Peyer's patch (tissue), 4 donors: ENCODE results near the gene FHL3. TPM values are rescaled to one million over a fixed set of nuclear protein-coding genes. Genes with fewer than 3 reads are reported as not detected.

Source experiments
- DNase-seq, 3 donors: peaks; one replicate each; pipeline ENCODE4 v3.0.0-alpha.2; 2017 to 2019
- H3K27ac ChIP-seq, 4 donors: fragments of 200-600 bp; sonication (generic); one replicate each; pipeline ENCODE4 v1.5.1; 2016 to 2019
- H3K27me3 ChIP-seq, 2 donors: fragments of 200-600 bp; sonication (generic); one replicate each; pipeline ENCODE4 v1.5.1; 2019
- H3K36me3 ChIP-seq, 3 donors: fragments of 200-600 bp; sonication (generic); one replicate each; pipeline ENCODE4 v1.5.1; 2016 to 2019
- H3K4me1 ChIP-seq, 4 donors: fragments of 200-600 bp; sonication (generic); one replicate each; pipeline ENCODE4 v1.5.1; 2016 to 2019
- H3K4me3 ChIP-seq, 4 donors: fragments of 200-600 bp; sonication (generic); 1 replicate in 3 of 4; 2 replicates in 1 of 4; pipeline ENCODE4 v1.5.1; 2016 to 2019; ENCODE audit warnings: mild to moderate bottlenecking in 1 of 4
- H3K9me3 ChIP-seq, 4 donors: fragments of 200-600 bp; sonication (generic); one replicate each; pipeline ENCODE4 v1.5.1; 2016 to 2019; ENCODE audit warnings: mild to moderate bottlenecking in 1 of 4
- POLR2A ChIP-seq, 2 donors: fragments of 450-650 bp; IDR thresholded peaks; one replicate each; pipeline ENCODE4 v1.5.1; 2017; ENCODE audit warnings: antibody characterized with exemption in 2 of 2, mild to moderate bottlenecking in 2 of 2, moderate library complexity in 2 of 2
- total RNA-seq, 4 donors: library from RNA; depleted of rRNA; stranded (reverse); fragments of >200 nt; gene quantifications; one replicate each; pipeline ENCODE4 v1.1.0, GENCODE V29; 2016
- TF ChIP-seq, protein P1 (sequence below), 6 experiments: fragments of 450-650 bp in 4 of 6; fragments of 200-600 bp in 2 of 6; sonication (generic) in 1 of 6; IDR thresholded peaks; one replicate each; pipeline ENCODE4 v1.5.1; 2017 to 2019; ENCODE audit warnings: antibody characterized with exemption in 6 of 6, mild to moderate bottlenecking in 3 of 6, moderate library complexity in 1 of 6

FHL3 gene
- total RNA-seq, 4 donors from 2014 or later = 3.3 to 13.2 (median 4.9) TPM

DNA sequence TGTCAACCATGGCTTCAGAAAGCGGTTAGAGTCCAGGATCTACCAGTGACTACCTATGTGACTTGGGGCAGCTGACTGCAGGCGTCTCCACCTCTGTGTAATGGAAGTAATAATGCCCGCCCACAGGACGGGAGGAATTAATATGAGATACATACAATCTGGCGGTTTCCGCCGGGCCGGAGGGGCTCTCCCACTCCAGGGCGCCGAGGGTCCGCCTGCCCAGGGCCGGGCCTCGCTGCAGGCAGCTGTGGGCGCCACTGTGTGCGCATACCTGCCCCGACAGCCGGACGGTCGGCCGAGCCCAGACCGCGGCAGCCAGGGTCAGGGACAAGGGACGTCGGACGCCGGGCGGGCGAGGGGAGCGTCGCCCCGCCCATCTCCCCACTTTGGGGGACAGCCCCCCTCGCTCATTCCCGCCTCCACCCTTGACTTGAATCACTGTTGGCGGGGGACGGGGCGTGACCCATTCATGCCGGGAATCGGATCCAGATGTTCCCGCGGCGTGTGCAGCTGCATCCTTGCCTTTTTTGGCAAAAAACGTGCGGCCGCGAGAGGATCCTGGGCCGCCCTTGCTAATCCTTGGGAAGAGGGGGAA, 9.5 kb downstream of the FHL3 start:
- Histone ChIP-seq H3K36me3 (no peaks in the 10 kb centered on the region), H3K4me1 (peaks cover 0 to 51% (median 0%) of the 10 kb centered on the region in 4 donors), H3K27ac (peak overlapping the region; percentile 66 to 84 (median 76)), H3K4me3 (peak overlapping the region; percentile 47 to 59 (median 52)), H3K9me3 (no peaks in the 10 kb centered on the region), H3K27me3 (no peaks in the 10 kb centered on the region)
- TF ChIP-seq, protein P1, sequence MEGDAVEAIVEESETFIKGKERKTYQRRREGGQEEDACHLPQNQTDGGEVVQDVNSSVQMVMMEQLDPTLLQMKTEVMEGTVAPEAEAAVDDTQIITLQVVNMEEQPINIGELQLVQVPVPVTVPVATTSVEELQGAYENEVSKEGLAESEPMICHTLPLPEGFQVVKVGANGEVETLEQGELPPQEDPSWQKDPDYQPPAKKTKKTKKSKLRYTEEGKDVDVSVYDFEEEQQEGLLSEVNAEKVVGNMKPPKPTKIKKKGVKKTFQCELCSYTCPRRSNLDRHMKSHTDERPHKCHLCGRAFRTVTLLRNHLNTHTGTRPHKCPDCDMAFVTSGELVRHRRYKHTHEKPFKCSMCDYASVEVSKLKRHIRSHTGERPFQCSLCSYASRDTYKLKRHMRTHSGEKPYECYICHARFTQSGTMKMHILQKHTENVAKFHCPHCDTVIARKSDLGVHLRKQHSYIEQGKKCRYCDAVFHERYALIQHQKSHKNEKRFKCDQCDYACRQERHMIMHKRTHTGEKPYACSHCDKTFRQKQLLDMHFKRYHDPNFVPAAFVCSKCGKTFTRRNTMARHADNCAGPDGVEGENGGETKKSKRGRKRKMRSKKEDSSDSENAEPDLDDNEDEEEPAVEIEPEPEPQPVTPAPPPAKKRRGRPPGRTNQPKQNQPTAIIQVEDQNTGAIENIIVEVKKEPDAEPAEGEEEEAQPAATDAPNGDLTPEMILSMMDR (IDR thresholded peaks at IDR 0.05) = no peak
- no peak for TF ChIP-seq POLR2A (IDR thresholded peaks at IDR 0.05)
- DNase-seq = peak; percentile 40 to 75 (median 57)

DNA sequence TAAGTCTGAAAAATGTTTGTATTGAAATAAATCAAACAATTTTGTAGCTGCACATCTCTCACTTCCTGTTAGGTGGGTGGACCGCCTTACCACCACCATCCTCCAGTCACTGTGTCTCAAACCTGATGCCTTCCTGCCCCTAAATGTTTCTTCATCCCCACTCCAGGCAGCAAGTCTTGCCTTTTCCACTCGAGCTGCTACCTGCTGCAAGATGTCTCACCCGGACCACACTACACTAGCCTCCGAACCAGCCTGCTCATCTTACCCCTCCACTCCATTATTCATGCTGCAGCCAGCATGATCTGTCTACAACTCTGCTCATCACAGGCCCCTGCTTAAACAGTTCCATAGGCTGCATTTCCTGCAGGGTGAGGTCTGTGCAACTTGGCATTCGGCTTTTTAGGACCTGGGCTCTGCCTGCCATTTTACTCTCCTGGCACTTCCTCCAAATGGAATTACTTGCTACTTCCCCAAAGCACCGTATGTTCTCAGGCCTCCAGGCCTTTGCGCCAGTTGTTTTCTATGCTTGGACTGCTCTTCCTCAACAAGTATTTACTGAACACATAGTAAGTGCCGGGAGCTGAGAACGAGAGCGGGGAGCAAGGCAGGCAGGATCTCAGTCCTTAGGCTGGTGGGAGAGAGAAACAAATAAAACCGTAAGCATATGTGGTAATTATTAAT, 10.3 kb downstream of the FHL3 start:
- TF ChIP-seq POLR2A (IDR thresholded peaks at IDR 0.05) = no peak
- TF ChIP-seq, protein P1 (IDR thresholded peaks at IDR 0.05) = no peak
- peak overlapping the region in 3 of 4 donors; percentile 55 to 84 (median 78) for H3K27ac ChIP-seq
- no peak for DNase-seq
- H3K36me3 ChIP-seq = no peaks in the 10 kb centered on the region
- H3K27me3 ChIP-seq = no peaks in the 10 kb centered on the region
- H3K4me1 ChIP-seq = peaks cover 0 to 43% (median 0%) of the 10 kb centered on the region in 4 donors
- H3K4me3 ChIP-seq = peak overlapping the region in 2 of 4 donors; percentile 57 to 59
- no peaks in the 10 kb centered on the region for H3K9me3 ChIP-seq

DNA sequence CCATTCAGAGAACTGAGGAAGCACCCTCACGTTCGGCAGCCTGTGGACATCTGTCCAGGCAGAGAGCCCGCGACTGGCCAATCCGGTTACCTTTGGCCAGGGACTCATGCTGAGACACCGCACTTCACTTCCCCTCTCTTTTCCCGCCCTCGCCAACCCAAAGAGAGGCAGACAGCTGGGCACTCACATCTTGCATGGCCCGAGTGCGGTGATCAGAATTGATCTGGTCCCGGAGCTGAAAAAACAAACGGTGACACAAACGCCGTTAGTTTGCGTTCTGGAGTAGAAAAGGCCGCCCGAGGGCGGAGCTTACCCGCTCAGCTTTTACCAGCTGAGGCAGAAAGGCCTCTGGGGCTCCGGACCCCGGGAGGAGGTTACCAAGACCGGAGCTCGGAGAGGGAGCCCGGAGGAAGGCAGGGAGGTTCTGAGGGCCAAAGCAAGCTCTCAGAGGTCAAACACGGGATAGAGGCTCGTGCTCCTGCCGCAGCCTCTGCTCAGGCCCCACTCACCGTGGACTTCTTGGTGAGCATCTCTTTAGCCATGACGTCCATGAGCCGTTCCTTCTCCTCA, 15.9 kb downstream of the FHL3 start:
- Histone ChIP-seq H3K9me3 (no peaks in the 10 kb centered on the region), H3K27ac (peak overlapping the region; percentile 61 to 82 (median 70)), H3K27me3 (no peaks in the 10 kb centered on the region), H3K4me3 (peak overlapping the region; percentile 76 to 87 (median 78)), H3K36me3 (peaks cover 0 to 33% (median 0%) of the 10 kb centered on the region in 3 donors), H3K4me1 (peaks cover 0 to 11% (median 0%) of the 10 kb centered on the region in 4 donors)
- DNase-seq = no peak
- TF ChIP-seq, protein P1 (IDR thresholded peaks at IDR 0.05) = no peak
- no peak for TF ChIP-seq POLR2A (IDR thresholded peaks at IDR 0.05)

DNA sequence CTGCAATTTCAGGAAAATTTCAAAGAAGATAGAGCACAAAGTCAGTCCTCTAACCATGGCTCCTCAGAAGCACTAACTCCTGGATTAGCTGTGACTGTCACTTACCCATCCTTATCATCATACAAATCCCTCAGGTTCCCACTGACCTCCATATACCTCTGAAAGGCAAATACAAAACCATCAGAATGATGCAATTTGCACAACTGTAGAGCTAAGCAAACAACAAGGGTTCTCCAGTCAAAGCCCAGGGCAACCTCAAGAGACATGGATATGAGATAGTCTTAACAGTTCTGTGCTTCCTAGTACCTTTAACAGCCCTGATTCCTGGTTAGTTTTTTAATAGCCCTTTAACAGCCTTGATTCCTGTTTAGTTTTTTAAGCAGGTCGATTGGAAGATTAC, 17.6 kb downstream of the FHL3 start:
- H3K36me3 ChIP-seq = peaks cover 0 to 51% (median 0%) of the 10 kb centered on the region in 3 donors
- TF ChIP-seq POLR2A (IDR thresholded peaks at IDR 0.05) = no peak
- no peak overlapping the region for H3K4me3 ChIP-seq
- peaks cover 0 to 11% (median 0%) of the 10 kb centered on the region in 4 donors for H3K4me1 ChIP-seq
- H3K9me3 ChIP-seq = no peaks in the 10 kb centered on the region
- no peak overlapping the region for H3K27ac ChIP-seq
- no peaks in the 10 kb centered on the region for H3K27me3 ChIP-seq
- no peak for DNase-seq

DNA sequence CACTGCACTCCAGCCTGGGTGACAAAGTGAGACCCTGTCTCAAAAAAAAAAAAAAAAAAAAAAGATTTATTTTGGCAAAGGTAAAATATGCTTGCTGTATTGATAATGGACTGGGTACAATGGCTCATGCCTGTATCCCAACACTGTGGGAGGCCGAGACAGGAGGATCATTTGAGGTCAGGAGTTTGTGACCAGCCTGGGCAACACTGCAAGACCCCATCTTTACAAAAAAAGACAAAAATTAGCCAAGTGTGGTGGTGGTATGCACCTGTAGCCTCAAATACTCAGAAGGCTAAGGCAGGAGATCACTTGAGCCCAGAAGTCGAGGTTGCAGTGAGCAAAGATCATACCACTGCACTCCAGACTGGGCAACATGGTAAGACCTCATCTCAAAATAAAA, 21.8 kb downstream of the FHL3 start:
- Histone ChIP-seq H3K9me3 (no peaks in the 10 kb centered on the region), H3K36me3 (peaks cover 0 to 92% (median 0%) of the 10 kb centered on the region in 3 donors), H3K4me3 (no peak overlapping the region), H3K27ac (no peak overlapping the region), H3K27me3 (no peaks in the 10 kb centered on the region), H3K4me1 (peaks cover 0 to 5% (median 0%) of the 10 kb centered on the region in 4 donors)
- DNase-seq = no peak
- TF ChIP-seq POLR2A (IDR thresholded peaks at IDR 0.05) = no peak
- TF ChIP-seq, protein P1 (IDR thresholded peaks at IDR 0.05) = no peak

DNA sequence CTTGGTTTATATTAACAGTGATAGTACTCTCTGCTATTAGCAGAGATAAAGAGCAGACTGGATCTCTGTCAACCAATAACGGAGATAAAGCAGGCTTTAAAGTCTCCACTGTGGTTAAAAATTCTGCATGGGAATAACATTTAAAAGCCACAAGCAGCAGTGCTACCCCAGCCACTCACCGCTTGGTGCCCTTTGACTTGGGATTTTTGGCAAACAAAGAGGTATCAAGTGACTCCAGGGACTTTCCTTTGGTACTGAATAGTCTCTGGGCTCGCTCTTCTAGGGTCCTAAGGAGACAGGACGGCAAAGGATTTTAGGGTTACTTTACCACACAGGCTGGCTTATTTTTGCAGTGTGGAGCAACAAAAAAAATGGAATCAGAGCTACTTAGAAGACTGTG, 26.8 kb downstream of the FHL3 start:
- TF ChIP-seq, protein P1 (IDR thresholded peaks at IDR 0.05) = no peak
- no peak for TF ChIP-seq POLR2A (IDR thresholded peaks at IDR 0.05)
- Histone ChIP-seq H3K27me3 (no peaks in the 10 kb centered on the region), H3K4me3 (no peak overlapping the region), H3K9me3 (no peaks in the 10 kb centered on the region), H3K4me1 (no peaks in the 10 kb centered on the region), H3K27ac (no peak overlapping the region), H3K36me3 (peaks cover 0 to 96% (median 0%) of the 10 kb centered on the region in 3 donors)
- DNase-seq = no peak
